KOPT-K1 (cell line): Measurements from ENCODE around the gene TBC1D7.

ENCODE experiments used
- H3K27ac ChIP-seq: fragments of 200-600 bp; sonication (generic); 2 replicates; pipeline ENCODE4 v1.5.1; 2016; ENCODE audit warnings: antibody characterized with exemption, mild to moderate bottlenecking, low read depth, low read length; ENCODE audit not compliant: poor library complexity, severe bottlenecking
- H3K36me3 ChIP-seq: fragments of 200-600 bp; sonication (generic); 2 replicates; pipeline ENCODE4 v1.5.1; 2017; ENCODE audit warnings: antibody characterized with exemption, mild to moderate bottlenecking, low read length, moderate library complexity; ENCODE audit not compliant: insufficient read depth
- H3K9me3 ChIP-seq: fragments of 200-600 bp; sonication (generic); 2 replicates; pipeline ENCODE4 v1.5.1; 2017; ENCODE audit warnings: antibody characterized with exemption, low read length, mild to moderate bottlenecking; ENCODE audit not compliant: insufficient read depth, poor library complexity, severe bottlenecking

Gene TBC1D7

DNA sequence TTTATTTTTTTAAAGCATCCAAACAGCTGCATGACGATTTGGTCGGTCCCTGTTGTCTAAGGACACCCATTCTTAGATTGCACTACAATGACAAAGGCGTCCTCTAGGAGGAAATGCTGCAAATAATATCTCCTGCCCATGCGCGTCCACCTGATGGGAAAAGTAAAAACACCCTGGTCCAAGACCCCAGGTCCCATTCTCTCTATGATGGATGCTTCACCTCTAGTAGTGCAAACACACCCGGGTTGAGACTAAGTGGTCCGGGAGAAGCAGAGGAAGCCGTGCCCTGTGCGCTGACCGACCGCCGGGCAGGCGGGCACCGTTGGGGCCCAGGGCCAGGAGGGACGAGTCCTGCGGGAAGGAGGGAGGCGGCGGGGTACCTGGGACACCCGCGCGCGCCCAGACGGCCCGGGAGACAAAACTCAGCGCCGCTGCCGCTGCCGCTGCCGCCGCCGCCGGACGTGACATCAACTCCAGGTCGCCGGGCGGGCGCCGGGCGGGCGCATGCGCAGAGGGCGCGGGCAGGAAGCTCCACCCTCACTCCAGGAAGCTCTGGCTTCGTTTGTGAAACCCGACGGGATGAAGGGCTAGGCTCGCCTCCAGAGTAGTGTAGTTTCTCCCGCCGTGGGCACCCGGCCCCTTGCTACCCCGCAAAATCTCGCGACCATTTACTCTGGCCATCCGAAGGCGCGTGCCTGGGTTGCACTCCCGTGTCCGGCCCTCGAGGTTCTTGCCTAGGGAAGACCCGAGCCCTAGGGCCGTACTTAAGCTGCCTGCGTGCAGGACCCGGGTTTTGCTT, at the start of gene TBC1D7:
Gene TBC1D7 (minus strand): TSS at position 462 of the 799 bp plus-strand sequence. CDS start 1,639 bp downstream, outside the sequence.
- Histone ChIP-seq H3K9me3 (no peaks in the 10 kb centered on the region), H3K27ac (peak within 1 kb of the TSS; percentile 84)

GRCh38 chr6:13377054-13377758, 48.9 kb upstream of the TBC1D7 start:
- Histone ChIP-seq H3K36me3 (no peaks in the 10 kb centered on the region), H3K9me3 (no peaks in the 10 kb centered on the region), H3K27ac (no peak overlapping the region)

More for the DNA sequence above, at the start of gene TBC1D7:
- H3K36me3 ChIP-seq: peaks cover 25% of the 10 kb centered on the region

GRCh38 chr6:13375360-13375878, 47.1 kb upstream of the TBC1D7 start:
- H3K36me3 ChIP-seq: no peaks in the 10 kb centered on the region
- no peak overlapping the region for H3K27ac ChIP-seq
- H3K9me3 ChIP-seq: no peaks in the 10 kb centered on the region

DNA sequence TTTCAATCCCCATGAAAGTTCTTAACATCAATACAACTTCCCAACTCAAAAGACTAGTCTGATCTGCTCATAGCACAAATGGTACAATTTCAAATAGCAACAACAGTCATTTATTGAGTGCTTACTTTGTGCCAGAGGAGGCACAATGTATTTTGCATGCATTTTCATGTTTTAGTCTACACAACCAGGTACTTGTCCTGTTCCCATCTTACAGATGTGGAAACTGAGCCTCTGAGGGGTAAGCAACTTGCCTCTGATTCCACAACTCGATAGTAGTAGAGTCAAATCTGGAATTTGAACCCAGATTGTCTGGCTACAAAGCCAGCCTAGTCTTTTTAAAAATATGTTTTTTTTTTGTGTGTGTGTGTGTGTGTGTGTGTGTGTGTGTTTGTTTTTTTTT, 45.6 kb upstream of the TBC1D7 start:
- Histone ChIP-seq H3K27ac (no peak overlapping the region), H3K9me3 (no peaks in the 10 kb centered on the region), H3K36me3 (no peaks in the 10 kb centered on the region)

GRCh38 chr6:13373488-13373886, 45.1 kb upstream of the TBC1D7 start:
- Histone ChIP-seq H3K27ac (no peak overlapping the region), H3K36me3 (no peaks in the 10 kb centered on the region), H3K9me3 (no peaks in the 10 kb centered on the region)

GRCh38 chr6:13372688-13373487, 44.6 kb upstream of the TBC1D7 start:
- no peaks in the 10 kb centered on the region for H3K9me3 ChIP-seq
- no peaks in the 10 kb centered on the region for H3K36me3 ChIP-seq
- no peak overlapping the region for H3K27ac ChIP-seq

GRCh38 chr6:13372076-13372475, 43.7 kb upstream of the TBC1D7 start:
- Histone ChIP-seq H3K9me3 (no peaks in the 10 kb centered on the region), H3K36me3 (no peaks in the 10 kb centered on the region), H3K27ac (no peak overlapping the region)

- Histone ChIP-seq H3K36me3 (no peaks in the 10 kb centered on the region), H3K27ac (no peak overlapping the region), H3K9me3 (no peaks in the 10 kb centered on the region)
These were observed 43.2 kb upstream of the TBC1D7 start for GRCh38 chr6:13371421-13372072.

DNA sequence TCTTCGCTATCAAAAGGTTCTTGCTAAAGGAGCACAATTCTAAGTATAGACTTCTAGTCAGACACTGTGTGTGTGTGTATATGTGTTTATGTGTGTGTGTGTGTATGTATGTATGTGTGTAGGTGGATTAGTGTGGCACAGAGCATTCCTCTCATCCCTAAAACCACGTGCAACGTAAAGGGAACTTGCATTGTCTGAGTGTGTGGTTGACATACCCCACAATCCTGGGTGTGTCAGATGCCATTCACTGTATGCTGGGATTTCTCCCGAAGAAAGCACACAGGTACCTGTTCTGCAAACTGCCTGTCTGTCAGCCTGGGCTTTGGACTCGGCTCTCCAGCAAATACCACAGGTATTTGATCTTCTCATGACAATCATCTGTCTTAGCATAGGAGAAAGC, 42.3 kb upstream of the TBC1D7 start:
- Histone ChIP-seq H3K9me3 (no peaks in the 10 kb centered on the region), H3K36me3 (no peaks in the 10 kb centered on the region), H3K27ac (no peak overlapping the region)

DNA sequence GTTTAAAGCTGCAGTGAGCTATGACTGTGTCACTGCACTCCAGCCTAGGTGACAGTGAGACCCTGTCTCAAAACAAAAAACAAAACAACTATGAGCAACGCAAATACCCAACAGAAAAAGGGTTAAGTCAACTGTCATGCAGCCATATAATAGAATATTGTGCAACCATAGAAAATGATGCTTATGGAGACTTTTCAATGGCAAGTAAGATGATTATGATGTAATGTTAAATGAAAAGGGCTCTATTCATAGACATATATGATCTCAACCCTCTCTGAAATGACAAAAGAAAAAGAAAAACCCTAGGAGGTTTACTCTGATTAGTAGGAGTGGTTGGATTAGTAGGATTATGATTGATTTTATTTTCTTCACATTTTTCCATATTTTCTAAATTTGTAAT, 41.3 kb upstream of the TBC1D7 start:
- Histone ChIP-seq H3K27ac (no peak overlapping the region), H3K9me3 (no peaks in the 10 kb centered on the region), H3K36me3 (no peaks in the 10 kb centered on the region)

DNA sequence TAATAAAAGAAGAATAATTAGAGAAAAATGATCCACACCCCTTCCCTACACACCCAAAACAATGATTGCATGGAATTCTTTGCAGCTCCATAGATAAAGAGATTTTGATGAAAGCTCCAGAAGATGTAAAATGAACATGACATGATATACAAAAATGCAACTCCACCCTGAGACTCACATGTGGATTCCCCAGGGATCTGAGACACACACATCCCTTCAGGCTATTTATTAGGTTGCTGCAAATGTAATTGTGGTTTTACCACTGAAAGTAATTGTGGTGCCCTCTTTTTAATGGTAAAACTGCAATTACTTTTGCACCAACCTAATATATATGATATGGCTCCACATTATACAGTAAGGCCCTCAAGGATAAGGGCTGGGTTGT, 40.4 kb upstream of the TBC1D7 start:
- H3K9me3 ChIP-seq: no peaks in the 10 kb centered on the region
- no peak overlapping the region for H3K27ac ChIP-seq
- H3K36me3 ChIP-seq: no peaks in the 10 kb centered on the region

GRCh38 chr6:13368079-13368730, 39.9 kb upstream of the TBC1D7 start:
- no peak overlapping the region for H3K27ac ChIP-seq

GRCh38 chr6:13367396-13367795, 39.1 kb upstream of the TBC1D7 start:
- Histone ChIP-seq H3K27ac (no peak overlapping the region), H3K9me3 (no peaks in the 10 kb centered on the region), H3K36me3 (no peaks in the 10 kb centered on the region)

More at GRCh38 chr6:13368079-13368730, 39.9 kb upstream of the TBC1D7 start:
- Histone ChIP-seq H3K9me3 (no peaks in the 10 kb centered on the region), H3K36me3 (no peaks in the 10 kb centered on the region)

DNA sequence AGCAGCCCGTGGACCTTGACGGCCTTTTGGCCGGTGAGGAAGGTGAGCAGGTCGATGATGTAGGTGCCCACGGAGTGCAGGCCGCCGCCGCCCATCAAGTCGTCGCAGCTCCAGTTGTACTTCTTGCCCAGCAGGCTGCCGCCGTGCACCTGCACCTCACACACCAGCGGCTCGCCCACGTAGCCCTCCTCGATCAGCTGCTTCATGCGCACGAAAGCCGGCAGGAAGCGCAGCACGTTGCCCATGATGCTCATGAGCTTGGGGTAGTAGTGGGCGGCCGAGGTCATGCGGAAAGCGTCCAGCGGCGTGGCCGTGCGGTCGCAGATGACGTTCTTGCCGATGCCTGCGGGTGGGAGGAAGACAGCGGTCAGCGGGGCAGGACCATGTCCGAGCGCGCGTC, 37.0 kb upstream of the TBC1D7 start:
- Histone ChIP-seq H3K9me3 (no peaks in the 10 kb centered on the region), H3K36me3 (no peaks in the 10 kb centered on the region)

More for the DNA sequence above, 37.0 kb upstream of the TBC1D7 start:
- no peak overlapping the region for H3K27ac ChIP-seq
